Progenitor cell of endocrine pancreas (in vitro differentiated cells): ENCODE measurements around the gene CD52. TPM values are rescaled to one million over a fixed set of nuclear protein-coding genes. Genes with fewer than 3 reads are reported as not detected.

Experiments used
- DNase-seq: peaks from one replicate; pipeline ENCODE4 v3.0.0; 2021; ENCODE audit warnings: low spot score; ENCODE audit not compliant: unreplicated experiment
- H3K27ac Mint-ChIP-seq: 2 replicates; pipeline ENCODE4 v1.8.0; 2021; ENCODE audit warnings: mild to moderate bottlenecking, moderate library complexity, mixed read lengths
- H3K27me3 Mint-ChIP-seq: 2 replicates; pipeline ENCODE4 v1.8.0; 2021; ENCODE audit warnings: mixed read lengths
- H3K36me3 Mint-ChIP-seq: 2 replicates; pipeline ENCODE4 v1.8.0; 2022; ENCODE audit warnings: mixed read lengths; ENCODE audit not compliant: insufficient read depth
- H3K4me1 Mint-ChIP-seq: 2 replicates; pipeline ENCODE4 v1.8.0; 2021; ENCODE audit warnings: low read depth, mixed read lengths
- H3K4me3 Mint-ChIP-seq: 2 replicates; pipeline ENCODE4 v1.8.0; 2021; ENCODE audit warnings: low read depth, mild to moderate bottlenecking, moderate library complexity, mixed read lengths
- H3K9me3 Mint-ChIP-seq: 2 replicates; pipeline ENCODE4 v1.8.0; 2021; ENCODE audit warnings: low read depth, mixed read lengths
- CTCF ChIP-seq: fragments of 200-600 bp; sonication (generic); IDR thresholded peaks from one replicate; pipeline ENCODE4 v1.5.0; 2021; ENCODE audit warnings: antibody characterized with exemption, mild to moderate bottlenecking; ENCODE audit not compliant: unreplicated experiment
- total RNA-seq: library from RNA; stranded (reverse); gene quantifications from 2 replicates; pipeline ENCODE4 v1.2.1, GENCODE V29; 2021

The CD52 gene
- total RNA-seq, 1 donor from 2014 or later = 0.89 TPM

- no peaks in the 10 kb centered on the region for H3K9me3 Mint-ChIP-seq
- H3K27ac Mint-ChIP-seq = peak overlapping the region; percentile 89
- no peak for TF ChIP-seq CTCF
- peaks cover 6% of the 10 kb centered on the region for H3K36me3 Mint-ChIP-seq
- H3K4me3 Mint-ChIP-seq = peak overlapping the region; percentile 87
- peaks cover 36% of the 10 kb centered on the region for H3K4me1 Mint-ChIP-seq
- no peak for DNase-seq
- no peaks in the 10 kb centered on the region for H3K27me3 Mint-ChIP-seq
Measured at GRCh38 chr1:26278724-26279455, 38.9 kb upstream of the CD52 start.

DNA sequence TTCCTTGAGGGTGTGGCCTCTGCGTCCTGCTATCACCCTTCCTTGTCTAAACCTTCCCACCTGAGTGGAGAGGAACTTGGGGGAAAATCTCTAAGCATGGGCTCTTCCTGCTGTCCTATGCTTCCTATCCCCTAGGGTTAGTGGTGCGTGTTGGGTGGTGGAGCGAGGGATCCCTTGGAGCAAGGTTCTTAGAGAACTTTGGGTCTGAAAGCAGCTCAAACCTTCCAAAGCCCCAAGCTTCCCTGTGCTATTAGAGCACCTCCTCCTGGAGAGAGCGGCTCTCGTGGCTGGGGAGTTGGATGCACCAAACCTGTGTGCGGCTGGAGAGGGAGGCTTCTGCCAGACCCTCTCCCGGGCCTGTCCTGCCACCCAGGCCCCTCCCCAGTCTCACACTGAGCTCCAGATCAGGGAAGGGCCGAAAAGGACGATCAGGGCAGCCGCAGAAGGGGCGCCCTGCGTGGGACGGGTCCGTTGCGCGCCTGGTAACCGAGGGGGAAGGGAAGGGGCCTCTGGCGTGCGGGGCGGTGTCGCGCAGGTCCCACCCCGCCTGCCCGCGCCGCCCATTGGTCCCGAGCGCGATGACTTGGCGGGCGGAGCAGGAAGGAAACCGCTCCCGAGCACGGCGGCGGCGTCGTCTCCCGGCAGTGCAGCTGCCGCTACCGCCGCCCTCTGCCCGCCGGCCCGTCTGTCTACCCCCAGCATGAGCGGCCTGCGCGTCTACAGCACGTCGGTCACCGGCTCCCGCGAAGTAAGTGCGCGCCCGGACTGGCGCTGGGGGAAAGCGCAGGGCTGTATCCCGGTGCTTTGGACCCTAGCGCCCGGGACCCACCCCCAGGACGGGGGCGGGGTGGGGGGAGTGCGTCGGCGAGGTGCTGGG is 38.1 kb upstream of the CD52 start, which contains the start of gene SH3BGRL3:
SH3BGRL3 (plus strand) TSS at position 631 of the 877 bp plus-strand sequence; CDS start at position 701, 70 bp downstream.
- peaks cover 6% of the 10 kb centered on the region for H3K36me3 Mint-ChIP-seq
- peak; percentile 58 for DNase-seq
- peak within 1 kb of the TSS; percentile 89 for H3K27ac Mint-ChIP-seq
- no peaks in the 10 kb centered on the region for H3K27me3 Mint-ChIP-seq
- H3K9me3 Mint-ChIP-seq = no peaks in the 10 kb centered on the region
- H3K4me1 Mint-ChIP-seq = peaks cover 36% of the 10 kb centered on the region
- H3K4me3 Mint-ChIP-seq = peak within 1 kb of the TSS; percentile 87
- peak; percentile 33 for TF ChIP-seq CTCF

DNA sequence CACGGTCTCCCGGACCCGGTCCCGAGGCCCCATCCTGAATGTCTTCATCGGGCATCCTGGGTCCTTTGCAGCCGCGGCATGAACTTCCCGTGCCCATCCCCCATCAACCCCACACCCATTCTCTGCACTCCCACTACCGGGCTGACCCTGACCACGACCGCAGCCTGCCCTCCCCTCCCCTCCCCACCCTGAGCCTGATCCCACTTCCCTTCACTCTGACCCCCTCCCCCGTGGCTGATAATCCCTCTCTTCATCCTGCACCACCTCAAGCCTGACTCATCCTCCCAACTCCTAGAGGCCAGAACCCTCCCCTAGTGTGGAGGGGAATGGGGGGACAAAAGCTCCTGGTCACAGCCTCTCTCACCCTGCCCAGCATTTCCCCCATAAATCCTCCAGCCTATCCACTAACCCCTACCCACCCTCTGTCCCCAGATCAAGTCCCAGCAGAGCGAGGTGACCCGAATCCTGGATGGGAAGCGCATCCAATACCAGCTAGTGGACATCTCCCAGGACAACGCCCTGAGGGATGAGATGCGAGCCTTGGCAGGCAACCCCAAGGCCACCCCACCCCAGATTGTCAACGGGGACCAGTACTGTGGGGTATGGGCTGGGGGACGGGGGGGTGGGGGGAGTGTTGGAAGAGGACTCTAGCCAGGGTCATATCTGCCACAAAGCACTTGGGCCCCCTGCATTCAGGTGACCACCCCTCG is 37.3 kb upstream of the CD52 start:
- H3K27ac Mint-ChIP-seq = no peak overlapping the region
- DNase-seq = no peak
- no peaks in the 10 kb centered on the region for H3K27me3 Mint-ChIP-seq
- peaks cover 37% of the 10 kb centered on the region for H3K4me1 Mint-ChIP-seq
- TF ChIP-seq CTCF = no peak
- H3K4me3 Mint-ChIP-seq = peak overlapping the region; percentile 87
- peaks cover 7% of the 10 kb centered on the region for H3K36me3 Mint-ChIP-seq
- H3K9me3 Mint-ChIP-seq = no peaks in the 10 kb centered on the region

GRCh38 chr1:26281091-26281958 is 36.4 kb upstream of the CD52 start:
- H3K9me3 Mint-ChIP-seq = no peaks in the 10 kb centered on the region
- peak overlapping the region; percentile 14 for H3K27ac Mint-ChIP-seq
- no peak for DNase-seq
- H3K27me3 Mint-ChIP-seq = no peaks in the 10 kb centered on the region
- H3K4me3 Mint-ChIP-seq = peak overlapping the region; percentile 66
- peaks cover 4% of the 10 kb centered on the region for H3K36me3 Mint-ChIP-seq
- no peak for TF ChIP-seq CTCF
- peaks cover 33% of the 10 kb centered on the region for H3K4me1 Mint-ChIP-seq
